ENCODE results near the gene NINJ2. TPM values are rescaled to one million over a fixed set of nuclear protein-coding genes. Genes with fewer than 3 reads are reported as not detected.
A peak's percentile ranks its signal among the peaks of the same experiment; 100 is the strongest.

NINJ2 gene
- total and polyA plus RNA-seq, 10 of the 15 experiments (the other 5 are each of a cell fraction or from before 2014, with no cell fraction given) = 8.9 to 51.6 (median 21.3) TPM

- TF ChIP-seq ZBTB4 (CRISPR knock-in tag; IDR thresholded peaks at IDR 0.05) = no peak
- TF ChIP-seq EED (IDR thresholded peaks at IDR 0.05; ENCODE audit: low read depth) = peak; percentile 87
- peak; percentile 21; the same call in 1 of the 2 replicates for TF ChIP-seq SPI1 (IDR thresholded peaks at IDR 0.05; ENCODE audit: borderline replicate concordance, insufficient read depth, low read depth, low read length)
- TF ChIP-seq NFIC (IDR thresholded peaks at IDR 0.05; ENCODE audit: low read depth, low read length) = peak; percentile 61; the same call in 1 of the 2 replicates
- TF ChIP-seq NFYA (IDR thresholded peaks at IDR 0.05; ENCODE audit: borderline replicate concordance, low read depth, low read length) = no peak
- 0 out of 2 replicates have a peak, but pooled peaks have one; percentile 11 for TF ChIP-seq ZNF24 (IDR thresholded peaks at IDR 0.05)
- 0 out of 2 replicates have a peak, but pooled peaks have one; percentile 27 for TF ChIP-seq CREB1 (IDR thresholded peaks at IDR 0.05; ENCODE audit: low read depth)
- TF ChIP-seq MTA3 (IDR thresholded peaks at IDR 0.05; ENCODE audit: borderline replicate concordance, low read length) = no peak
- no peak for TF ChIP-seq E2F4 (IDR thresholded peaks at IDR 0.05; ENCODE audit: low read depth, low read length)
- peak; percentile 41 for TF ChIP-seq JUNB (IDR thresholded peaks at IDR 0.05)
- no peak for TF ChIP-seq CEBPB (IDR thresholded peaks at IDR 0.05; ENCODE audit: borderline replicate concordance in 1 of 2, low read depth in 2 of 2, low read length in 2 of 2)
- peak in 1 of 2 experiments; percentile 29; a peak in 1 of 4 replicates for TF ChIP-seq EP300 (IDR thresholded peaks at IDR 0.05; ENCODE audit: borderline replicate concordance in 1 of 2, control insufficient read depth in 1 of 2, low read depth in 2 of 2, low read length in 2 of 2)
- 0 out of 2 replicates have a peak, but pooled peaks have one; percentile 54 for TF ChIP-seq ZBED1 (IDR thresholded peaks at IDR 0.05; ENCODE audit: borderline replicate concordance)
- no peak for TF ChIP-seq SUPT20H (IDR thresholded peaks at IDR 0.05; ENCODE audit: borderline replicate concordance, control insufficient read depth, low read depth, low read length)
- TF ChIP-seq YBX1 (IDR thresholded peaks at IDR 0.05) = 0 out of 2 replicates have a peak, but pooled peaks have one; percentile 13
- peak in 1 of 2 experiments; percentile 18; a peak in 1 of 3 replicates for TF ChIP-seq EGR1 (IDR thresholded peaks at IDR 0.05; ENCODE audit: borderline replicate concordance in 1 of 2, low read depth in 2 of 2, low read length in 2 of 2)
- no peak for TF ChIP-seq REST (IDR thresholded peaks at IDR 0.05; ENCODE audit: low read depth, low read length)
- no peak for TF ChIP-seq TCF3 (IDR thresholded peaks at IDR 0.05; ENCODE audit: borderline replicate concordance, insufficient read depth, low read depth, low read length)
These were observed 15.8 kb upstream of the NINJ2 start (continued) for GRCh38 chr12:678747-679712.

All from GM12878 (cell line).